NCI-H774 (cell line): Measurements from ENCODE around the gene NPLOC4.

Experiments
- DNase-seq: peaks from one replicate; lab custom pipeline; 2025; lab: John Stamatoyannopoulos, UW

NPLOC4 gene

DNA sequence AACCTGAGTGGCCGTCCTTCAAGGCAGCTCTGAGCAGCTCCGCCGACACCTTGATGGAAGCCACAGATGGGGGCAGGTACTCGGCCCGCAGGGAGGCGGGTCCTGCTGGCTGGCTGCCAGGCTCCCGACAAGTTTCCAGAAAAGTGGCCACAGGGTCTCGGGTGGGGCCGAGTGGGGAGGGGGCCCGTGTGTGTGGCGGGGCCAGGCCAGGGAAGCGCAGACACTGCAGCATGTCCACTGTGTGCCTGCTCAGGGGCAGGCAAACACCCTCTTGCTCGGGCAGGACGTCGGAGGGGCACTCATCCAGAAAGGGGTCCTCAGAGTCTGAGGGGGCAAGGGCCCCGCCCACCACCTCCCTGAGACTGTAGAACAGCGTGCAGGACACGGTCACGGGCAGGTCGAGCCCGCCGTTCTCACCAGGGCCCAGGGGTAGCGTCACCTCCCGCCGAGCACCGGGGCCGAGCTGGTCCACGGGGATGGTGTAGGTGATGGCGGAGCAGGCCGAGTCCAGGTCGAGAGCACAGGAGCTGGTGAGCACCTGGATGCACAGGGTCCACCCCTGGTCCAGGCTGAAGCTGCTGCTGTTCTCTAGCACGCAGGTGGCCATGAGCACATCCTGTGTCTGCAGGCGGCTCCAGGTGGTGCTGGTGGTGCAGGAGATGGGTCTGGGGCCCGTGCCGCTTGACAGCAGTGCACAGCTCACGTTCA lies 89.9 kb downstream of the NPLOC4 start:
- no peak for DNase-seq

DNA sequence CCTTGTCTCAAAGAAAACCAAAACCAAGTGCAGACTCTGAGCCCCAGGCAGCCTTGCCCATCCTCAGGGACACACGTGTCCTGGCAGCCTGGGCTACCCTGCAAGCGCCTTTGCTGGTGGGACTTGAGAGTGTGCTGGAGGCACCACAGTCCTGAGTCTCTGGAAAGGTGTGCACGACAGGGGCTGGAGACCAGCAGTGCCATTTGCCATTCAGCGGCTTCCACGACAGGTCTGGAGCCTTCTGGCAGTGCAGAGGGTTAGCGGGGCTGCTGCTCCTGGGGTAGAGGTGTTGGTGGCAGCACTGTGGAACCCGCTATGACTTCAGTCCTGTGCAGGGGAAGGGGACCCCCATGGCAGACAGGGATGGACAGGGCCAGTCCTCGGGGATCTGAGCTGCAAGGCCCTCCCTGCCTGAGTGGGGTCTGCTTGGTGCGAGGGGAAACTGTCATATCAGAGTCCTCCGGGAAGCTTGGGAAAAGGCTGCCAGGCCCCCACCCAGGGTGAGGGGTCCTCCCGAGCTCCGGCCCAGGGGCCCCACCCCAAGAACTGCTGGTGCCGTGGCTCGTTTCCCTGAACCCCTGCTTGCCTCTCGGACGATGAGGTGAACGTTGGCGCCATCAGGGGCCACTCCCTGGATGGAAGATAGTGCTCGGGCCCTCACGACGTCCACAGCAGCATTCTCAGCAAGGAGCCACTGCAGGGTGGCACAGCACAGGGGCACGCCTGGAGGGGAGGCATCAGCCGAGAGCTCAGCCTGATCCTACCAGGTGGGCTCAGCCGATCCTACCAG lies 91.6 kb downstream of the NPLOC4 start:
- no peak for DNase-seq

DNA sequence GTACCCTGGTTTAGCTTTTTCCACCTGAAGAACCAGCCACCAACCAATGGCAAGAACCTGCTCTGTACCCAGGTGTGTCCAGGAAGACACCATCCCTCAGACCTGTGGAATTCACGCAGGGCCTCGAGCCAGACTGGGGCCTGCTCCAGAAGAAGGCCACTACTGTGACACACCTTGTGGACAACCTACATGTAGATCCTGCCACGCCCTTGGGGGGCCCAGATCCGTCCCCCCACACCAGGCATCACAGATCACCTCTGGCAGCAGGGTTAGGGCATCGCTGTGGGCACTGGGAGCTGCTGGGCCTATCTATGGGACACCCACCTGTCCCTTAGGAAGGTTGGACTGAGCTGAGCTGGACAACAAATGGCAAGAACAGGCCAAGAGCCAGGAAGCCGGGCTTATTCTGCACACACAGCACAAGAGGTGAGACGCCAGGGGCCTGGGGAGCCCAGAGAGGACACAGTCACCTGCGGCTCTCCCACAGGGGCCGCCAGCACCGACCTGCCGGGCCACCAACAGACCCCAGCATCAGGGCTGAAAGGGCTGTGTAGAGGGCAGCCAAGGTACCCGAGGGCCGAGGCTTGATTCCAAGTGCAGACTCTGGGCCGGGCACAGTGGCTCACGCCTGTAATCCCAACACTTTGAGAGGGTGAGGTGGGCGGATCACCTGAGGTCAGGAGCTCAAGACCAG lies 92.5 kb downstream of the NPLOC4 start:
- no peak for DNase-seq

DNA sequence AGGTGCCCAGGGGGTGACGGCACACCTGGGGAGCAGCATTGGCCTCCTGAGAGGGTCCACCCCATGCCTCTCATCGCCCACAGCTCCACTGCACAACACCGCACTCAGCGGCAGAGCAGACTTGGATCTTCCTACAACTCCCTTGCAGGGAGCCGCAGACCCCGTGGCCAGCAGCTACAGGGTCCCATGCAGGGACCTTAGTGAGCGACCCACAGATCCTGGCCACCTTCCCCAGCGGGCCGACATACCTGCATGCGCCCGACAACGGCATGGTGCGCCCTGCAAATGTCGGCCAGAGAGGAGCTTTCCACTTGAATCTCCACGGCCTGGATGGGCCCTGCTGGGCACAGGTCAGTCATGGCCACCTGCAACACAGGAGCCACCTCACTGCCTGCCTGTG lies 93.2 kb downstream of the NPLOC4 start:
- DNase-seq: no peak

DNA sequence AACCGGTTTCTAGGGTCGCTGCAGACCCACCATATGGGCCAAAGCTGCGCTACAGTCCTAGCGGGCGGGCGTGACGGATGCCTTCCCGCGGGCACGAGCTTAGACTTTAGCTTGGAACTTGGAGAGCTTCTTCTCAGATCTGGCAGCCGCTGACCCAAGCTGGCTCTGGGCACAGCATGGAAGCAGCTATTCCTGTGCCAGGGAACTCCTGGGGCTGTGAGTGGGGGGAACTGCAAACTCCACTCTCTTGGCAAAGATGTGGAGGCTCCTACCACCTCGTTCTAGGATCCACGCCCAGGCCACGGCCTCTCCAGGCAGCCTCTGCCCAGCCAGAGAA lies 93.6 kb downstream of the NPLOC4 start:
- DNase-seq: no peak

DNA sequence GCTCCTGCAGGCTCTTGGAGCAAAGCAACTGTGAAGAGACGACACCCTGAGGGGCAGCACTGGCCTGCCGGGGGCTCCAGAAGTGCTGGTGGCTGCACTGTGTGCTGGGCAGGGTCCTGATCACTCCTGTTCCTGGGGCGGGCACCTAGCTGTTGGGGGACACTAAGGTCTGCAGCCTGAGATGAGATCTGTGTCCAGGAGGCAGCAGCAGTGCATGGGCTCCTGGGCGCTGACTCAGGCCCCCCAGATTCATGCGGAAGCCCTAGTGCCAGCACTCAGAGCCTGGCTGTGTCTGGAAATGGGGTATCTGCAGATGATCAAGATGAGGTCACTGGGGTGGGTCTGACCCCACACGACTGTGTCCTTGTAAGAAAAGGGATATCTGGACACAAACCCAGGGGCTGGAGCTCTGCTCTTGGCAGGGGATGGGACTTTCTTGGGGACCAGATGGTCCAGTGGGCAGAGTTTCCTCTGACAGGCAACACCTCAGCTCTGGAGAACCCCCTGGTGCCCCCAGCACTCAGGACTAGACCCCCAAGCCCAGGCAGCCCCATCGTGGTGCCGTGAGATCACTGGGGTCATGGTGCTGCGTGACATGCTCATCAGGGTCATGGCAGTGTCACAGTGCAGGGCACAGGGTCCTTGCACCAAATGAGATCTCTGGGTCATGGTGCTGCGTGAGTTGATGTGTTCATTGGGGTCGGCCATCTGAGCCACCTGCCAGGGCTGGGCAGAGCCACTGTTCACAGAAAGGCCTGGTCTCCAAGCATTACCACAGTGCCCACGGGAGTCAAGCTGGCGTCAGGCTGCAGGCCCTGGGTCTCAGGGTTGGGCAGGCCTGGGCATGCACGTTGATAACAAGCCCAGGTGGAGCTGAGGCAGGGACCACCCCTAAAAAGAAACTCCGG lies 94.2 kb downstream of the NPLOC4 start:
- DNase-seq: no peak

DNA sequence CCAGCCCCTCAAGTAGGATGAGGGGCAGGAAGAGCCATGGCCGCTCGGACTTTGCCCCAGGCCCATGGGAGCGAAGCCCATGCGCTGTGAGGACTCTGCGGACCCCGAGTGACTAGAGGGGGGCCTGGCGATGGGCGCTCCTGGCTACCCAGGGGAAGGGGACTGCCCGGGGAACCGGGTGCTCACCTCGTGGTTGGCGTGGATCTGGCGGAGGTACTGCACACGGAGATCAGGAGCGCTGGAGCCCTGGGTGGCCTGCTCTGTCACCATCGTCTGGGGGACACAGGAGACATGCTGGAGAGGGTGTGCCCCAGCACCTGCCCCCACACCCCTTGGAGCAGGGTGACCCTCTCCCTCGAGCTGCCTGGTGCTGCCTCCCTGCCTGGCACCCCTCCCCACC lies 95.8 kb downstream of the NPLOC4 start:
- no peak for DNase-seq

DNA sequence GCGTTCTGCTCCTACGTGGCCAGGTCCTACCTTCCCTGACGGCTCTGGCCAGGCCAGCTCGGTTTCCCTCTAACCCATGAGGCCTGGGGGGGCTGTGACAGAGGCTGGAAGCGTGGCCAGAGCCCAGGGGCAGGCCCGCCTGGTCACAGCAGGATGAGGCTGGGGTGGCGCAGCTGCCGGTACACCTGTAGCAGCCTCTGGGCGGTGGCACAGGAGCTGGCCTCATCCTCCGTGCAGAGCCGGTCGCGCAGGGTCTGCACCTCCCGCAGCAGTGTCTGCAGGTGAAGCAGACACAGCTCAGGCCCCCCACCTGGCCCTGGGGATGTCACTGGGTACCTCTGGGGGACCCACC lies 96.3 kb downstream of the NPLOC4 start:
- no peak for DNase-seq

DNA sequence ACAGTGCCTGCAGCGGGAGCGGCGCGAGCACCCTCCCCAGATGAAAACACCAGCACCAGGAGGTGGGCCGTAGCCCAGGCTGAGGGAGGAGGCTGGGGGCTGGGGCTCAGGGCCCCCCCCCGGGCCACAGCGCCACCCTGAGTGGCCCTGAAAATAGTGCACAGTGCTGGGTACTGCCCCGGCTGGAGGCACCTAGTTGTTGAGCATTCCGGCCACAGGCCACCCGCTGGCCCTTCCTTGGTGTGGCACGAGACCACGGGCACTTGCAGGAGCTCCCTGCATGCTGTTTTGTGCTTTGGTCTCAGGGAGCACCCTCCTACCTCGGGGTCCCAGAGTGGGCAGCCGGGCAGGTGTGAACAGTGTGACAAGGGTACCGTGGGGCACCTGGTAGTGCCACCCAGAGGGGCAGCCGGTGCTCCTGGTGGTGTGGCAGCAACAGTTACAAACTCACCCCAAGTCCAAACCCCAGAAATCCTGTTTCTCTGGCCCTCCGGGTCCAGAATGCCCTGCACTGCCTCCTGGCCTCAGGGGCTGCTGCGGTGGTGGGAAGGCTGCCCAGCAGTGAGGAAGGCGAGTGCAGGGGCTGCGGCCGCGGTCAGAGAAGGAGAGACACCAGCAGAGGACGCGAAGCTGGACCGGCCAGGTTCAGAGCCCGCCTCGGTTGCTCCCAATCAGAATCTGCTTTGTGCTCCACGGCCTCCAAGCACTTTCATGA lies 96.8 kb downstream of the NPLOC4 start:
- DNase-seq: no peak

DNA sequence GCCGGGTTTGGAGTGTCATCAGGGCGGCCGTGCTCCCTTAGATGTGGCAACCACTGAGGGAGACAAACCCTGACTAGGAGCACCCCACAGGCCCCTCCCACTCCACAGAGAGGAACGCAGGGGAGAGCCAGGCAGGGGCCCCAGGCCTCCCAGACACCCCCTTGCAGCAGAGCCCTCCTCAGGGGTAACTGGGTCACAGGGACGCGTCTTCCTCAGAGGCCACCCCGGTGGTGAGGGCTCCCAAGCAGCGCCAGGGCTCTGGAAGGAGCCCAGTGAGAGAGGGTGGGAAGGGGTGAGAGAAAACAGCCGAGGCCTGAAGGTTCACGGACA lies 97.4 kb downstream of the NPLOC4 start:
- no peak for DNase-seq

DNA sequence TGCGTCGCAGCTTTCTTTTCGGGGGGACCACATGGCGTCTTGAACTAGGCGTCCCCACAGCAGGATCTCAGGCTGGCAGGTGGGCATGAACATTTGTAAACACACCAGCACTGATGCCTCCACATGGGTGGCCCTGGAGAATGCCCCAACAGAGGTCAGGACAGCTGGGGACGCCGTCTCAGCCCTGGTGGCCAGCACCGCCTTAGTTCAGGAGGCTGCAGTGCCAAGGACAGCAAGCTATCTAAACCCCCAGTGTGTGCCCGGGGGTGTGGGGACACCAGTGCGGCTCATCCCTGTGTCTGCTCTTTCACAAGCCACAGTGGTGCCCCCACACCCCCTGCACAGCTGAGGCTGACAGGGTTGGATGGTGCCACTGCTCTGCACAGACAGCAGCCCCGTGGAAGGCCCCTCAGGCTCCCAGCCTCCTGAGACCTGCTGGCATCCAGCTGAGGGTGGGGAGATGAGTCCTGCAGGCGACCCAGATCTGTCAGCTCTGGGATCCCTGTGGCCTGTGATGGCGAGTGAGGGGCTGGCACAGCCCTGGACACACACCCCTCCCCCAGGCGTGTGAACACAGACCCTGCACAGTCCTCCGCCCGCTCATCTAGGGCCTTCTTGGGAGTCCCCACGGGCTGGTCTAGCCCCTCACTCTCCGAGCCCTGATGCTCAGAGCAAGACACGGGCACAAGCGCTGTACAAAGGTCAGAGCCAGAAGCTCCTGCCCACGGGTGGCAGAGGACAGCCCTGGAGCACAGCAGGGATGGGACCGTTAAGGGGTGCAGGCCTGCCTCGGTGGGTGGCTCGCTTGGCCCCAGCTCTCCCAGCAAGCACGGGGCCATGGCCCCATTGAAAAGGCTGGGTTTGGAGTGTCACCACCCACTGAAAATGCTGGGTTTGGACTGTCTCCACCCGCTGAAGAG lies 98.0 kb downstream of the NPLOC4 start:
- no peak for DNase-seq

DNA sequence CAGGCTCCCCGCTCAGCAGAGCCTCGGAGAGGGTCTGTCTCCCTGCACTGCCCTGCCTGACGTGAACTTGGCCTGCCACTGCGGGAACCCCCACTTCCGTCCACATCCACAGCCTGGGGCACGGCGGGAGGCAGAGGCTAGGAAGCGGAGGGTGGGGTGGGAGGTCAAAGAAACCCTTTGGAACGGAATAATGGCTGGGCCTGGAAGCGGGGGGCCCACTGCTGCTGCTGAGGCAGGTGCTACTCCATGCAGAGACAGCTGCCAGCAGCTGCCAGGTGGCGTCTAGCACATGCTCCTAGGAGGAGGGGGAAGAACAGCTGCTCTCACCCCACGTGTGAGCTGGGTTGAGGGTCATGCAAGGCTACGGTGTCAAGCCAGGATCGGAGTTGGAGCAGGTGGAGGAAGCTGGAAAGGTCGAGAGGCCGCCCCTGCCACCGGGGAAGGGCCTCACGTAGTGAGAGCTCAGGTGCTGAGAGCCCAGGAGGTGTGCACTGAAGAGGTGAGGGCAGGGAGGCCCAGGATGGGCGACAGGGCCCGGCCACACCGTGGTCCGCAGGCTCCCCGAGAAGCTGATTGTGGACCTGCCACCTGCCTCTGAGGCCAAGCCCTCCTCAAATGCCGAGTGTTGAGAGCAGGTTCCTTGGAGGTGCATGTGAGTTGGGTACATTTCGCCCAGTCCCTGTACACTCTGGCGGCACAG lies 98.9 kb downstream of the NPLOC4 start:
- DNase-seq: peak; percentile 98

DNA sequence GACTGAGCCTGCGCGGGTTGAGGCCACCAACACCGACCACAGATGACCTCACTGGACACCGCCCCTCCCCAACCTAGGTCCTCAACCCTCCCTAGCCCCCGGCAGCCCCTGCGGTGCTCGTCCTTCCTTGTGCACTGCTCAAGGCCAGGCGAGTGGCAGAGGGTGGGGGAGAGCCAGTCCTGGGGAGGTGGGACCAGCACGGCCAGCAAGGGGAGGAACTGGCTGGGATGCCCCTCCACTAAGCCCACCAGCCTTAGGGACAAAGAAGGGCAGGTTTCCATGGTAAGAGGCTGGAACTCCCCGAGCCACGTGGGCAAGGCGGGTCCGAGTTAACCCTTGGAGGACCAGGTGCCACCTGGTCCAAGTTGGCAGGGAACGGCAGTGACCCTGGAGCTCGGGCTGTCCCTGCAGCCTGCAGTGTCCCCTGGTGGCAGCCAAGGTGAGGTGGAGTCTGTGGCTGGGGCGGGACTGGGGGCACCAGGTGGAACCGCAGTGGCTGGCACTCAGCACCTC lies 99.5 kb downstream of the NPLOC4 start:
- peak; percentile 92 for DNase-seq

DNA sequence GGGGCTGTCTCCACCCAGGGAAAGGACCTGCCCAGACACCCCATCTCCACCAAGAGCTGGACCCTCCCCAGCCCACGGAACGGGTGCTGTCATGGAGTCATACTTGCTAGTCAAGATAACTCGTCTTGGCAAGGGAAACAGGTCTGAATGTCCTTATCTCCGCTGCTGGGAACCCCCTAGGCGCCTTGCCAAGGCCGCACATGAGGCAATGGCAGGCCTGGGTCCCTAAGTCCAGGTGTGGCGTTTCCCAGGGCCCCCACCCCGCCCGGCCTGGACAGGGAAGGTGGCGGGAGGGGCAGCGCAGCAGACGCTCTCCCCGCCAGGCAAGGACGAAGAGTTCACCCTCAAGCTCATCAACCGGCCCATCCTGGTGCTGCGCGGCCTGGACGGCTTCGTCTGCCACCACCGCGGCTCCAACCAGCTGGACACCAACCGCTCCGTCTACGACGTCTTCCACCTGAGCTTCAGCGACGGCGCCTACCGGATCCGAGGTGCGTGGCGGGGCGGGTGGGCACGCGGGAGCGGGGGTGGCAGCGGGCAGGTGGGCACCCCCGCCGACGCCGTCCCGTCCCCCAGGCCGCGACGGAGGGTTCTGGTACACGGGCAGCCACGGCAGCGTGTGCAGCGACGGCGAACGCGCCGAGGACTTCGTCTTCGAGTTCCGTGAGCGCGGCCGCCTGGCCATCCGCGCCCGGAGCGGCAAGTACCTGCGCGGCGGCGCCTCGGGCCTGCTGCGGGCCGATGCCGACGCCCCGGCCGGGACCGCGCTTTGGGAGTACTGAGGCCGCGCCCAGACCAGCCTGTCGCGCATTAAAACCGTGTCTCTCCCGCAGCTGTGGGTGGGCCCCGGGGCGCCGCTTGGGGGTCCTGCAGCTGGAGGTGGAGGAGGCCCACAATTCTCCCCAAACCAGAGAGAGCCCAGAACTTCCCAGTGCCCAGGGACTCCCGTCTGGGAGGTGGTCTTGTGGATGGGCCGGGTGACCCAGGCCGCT lies 100.3 kb downstream of the NPLOC4 start:
- no peak for DNase-seq

DNA sequence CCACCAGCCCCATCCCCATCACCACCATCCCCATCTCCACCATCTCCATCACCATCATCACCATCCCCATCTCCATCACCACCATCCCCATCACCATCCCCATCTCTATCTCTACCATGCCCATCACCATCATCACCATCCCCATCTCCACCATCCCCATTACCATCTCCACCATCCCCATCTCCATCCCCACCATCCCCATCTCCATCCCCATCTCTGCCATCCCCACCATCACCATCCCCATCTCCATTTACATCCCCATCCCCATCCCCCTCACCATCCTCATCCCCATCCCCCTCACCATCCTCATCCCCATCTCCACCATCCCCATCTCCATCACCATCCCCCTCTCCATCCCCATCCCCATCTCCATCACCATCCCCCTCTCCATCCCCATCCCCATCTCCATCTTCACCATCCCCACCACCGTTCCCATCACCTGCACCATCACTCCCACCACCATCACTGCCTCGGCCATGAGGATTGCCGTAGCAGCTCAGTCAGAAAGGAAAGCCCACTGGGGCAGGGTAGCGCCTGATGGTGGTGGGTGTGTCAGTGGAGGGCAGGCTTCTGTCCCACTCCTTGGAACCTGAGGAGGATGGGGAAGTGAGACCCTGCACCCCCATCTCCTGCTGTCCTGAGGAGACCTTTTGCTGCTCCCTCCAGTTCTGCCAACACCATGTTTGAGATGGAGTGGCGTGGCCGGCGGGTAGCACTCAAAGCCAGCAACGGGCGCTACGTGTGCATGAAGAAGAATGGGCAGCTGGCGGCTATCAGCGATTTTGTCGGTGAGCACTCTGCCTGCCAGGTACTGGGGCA lies 101.2 kb downstream of the NPLOC4 start:
- DNase-seq: no peak

DNA sequence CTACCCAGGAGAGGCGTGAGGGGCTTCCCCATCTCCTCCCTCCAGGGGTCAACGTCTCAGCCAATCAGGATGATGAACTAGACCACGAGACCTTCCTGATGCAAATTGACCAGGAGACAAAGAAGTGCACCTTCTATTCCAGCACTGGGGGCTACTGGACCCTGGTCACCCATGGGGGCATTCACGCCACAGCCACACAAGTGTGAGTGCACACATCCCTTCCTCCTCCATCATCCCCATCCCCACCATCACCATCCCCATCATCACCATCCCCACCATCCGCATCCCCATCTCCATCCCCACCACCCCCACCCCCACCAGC lies 101.9 kb downstream of the NPLOC4 start:
- DNase-seq: no peak

DNA sequence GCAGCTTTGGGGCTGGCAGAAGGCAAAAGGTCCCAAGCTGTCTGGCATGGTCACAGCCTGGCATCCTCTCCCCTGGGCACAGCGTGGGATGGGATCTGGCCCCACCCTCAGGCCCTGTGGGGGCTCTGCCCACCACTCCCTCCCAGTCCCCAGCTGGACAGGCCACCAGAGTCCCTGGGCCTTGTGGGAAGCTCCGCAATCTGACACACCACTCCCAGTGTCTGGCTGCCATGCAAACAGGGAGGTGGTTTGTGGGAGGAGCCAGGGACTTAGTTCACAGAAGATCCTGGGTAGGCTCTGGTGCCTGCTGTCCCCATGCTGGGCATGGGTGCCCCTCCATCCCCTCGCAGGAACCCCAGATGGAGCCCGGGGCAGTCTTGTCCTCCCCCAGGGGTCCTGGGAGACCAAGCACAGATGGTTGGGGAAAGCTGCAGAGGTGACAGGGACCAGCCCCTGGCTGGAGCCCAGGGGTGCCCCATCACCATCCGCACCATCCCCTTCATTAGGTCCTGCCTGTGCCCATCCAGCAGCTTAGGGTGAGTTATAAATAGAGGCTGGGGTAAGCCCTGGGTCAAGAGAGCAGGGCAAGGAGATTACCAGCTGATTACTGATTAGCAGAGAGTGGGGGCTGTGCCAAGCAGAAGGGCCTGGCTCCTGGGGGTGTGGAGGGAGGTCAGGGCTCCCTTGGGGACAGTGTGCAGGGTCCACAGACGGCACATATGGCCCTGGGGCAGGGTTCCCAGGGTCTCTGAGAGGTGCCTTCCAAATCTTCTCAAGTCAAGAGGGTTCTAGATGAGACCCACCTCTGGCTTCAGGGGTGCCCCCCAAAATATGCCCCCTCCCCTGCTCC lies 102.5 kb downstream of the NPLOC4 start:
- peak; percentile 22 for DNase-seq
